ENCODE measurements around the gene CARD10. TPM values are rescaled to one million over a fixed set of nuclear protein-coding genes. Genes with fewer than 3 reads are reported as not detected.

The CARD10 gene
- total and polyA plus RNA-seq, 2 of the 13 experiments (the other 11 are each of a cell fraction or from before 2014, with no cell fraction given): 35.2 to 55.8 TPM

DNA sequence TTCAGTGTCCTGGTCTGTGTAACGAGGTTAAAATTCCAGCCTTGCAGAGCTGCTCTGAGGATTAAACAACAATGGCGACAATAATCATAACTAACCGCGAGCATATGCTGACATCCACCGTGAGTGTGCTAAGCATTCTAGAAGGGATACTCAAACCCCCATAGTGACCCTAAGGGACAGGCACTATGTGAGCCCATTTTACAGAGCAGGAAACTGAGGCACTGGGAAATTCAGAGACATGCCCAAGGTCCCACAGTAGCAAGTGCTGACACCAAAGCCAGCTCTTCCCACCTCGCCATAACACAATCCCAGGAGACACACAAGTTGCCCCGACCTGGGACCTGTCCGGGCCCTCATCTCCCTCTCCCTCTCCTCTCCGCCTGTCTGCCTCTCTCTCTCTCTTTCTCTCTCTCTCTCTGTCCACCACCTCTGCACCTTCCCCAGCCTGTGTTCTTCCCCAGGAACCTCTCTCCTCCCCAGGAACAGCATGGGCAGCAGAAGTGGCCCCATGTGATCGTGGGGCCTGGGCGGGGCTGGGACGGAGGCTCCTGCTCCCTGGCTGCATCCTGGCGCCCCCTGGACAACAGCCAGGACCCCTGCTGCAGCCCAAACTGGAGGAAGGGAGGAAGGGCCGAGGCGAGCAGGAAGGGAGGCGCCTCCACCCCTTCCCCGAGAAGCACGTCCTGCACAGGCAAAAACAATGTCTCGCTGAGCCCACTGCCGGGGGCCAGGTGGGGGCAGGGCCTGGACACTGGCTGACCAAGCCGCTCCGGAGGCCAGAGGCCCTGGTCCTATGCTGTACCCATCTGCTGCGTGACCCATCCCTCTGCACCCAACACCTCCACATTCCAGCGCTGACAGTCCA is 18.2 kb downstream of the CARD10 start:
- no peaks in the 10 kb centered on the region for H3K27me3 ChIP-seq (ENCODE audit: control insufficient read depth in 1 of 2, insufficient read depth in 2 of 2, low read length in 2 of 2)
- H3K79me2 ChIP-seq (ENCODE audit: insufficient read depth, low read length): peaks cover 9% of the 10 kb centered on the region
- peak overlapping the region; percentile 79 for H3K4me2 ChIP-seq (ENCODE audit: low read depth, low read length)
- CTCF ChIA-PET (ENCODE audit: low intra/inter-chr PET ratio, low total read pairs): no interaction called here
- POLR2A ChIA-PET: interaction anchor here (0.7 to 2.2 kb wide), 16 partner anchors 10 to 469 kb away, joined by 3 to 51 read pairs (median 6); partner anchors contain the start of genes CARD10, GGA1 and PDXP
- H3K9ac ChIP-seq (ENCODE audit: insufficient read depth, low read depth, low read length): peak overlapping the region; percentile 64
- peak overlapping the region; percentile 83 for H3K27ac ChIP-seq (ENCODE audit: extremely low read length, insufficient read depth, low read length)
- H3K9me3 ChIP-seq (ENCODE audit: low read length): no peaks in the 10 kb centered on the region
- no peaks in the 10 kb centered on the region for H4K20me1 ChIP-seq (ENCODE audit: insufficient read depth, low read length)
- BruUV-seq (replicated peaks): TSS peak; percentile 48
- in situ Hi-C loops (cut with HindIII; ENCODE audit: extremely low pct_ligation_motif_present, low pct_unique_long_range_greater_than_20kb): no loop called here
- peaks cover 36 to 65% of the 10 kb centered on the region in 2 experiments for H3K36me3 ChIP-seq (replicated peaks in 1 of 2; ENCODE audit: control insufficient read depth in 1 of 2, insufficient read depth in 2 of 2, low read length in 2 of 2)
- peak; percentile 29 for ATAC-seq
- DNase-seq (ENCODE audit: low spot score): no peak
- H3K4me1 ChIP-seq (ENCODE audit: insufficient read depth, low read length): peaks cover 71% of the 10 kb centered on the region
- intact Hi-C loops (cut with micrococcal nuclease; ENCODE audit: unreplicated experiment): loop anchor here (1.0 kb wide), 1 partner anchor 11 kb away; no protein-coding TSS in a partner anchor
- FAIRE-seq: no peak
- WGBS (ENCODE audit: low lambda C conversion rate): 67% methylated on average over 18 of the region's 24 CpGs
- no peak overlapping the region for H2AFZ ChIP-seq (ENCODE audit: low read length)
- peak overlapping the region in 1 of 3 experiments; percentile 53; a peak in 1 of 6 replicates for H3K4me3 ChIP-seq (replicated peaks in 1 of 3; ENCODE audit: insufficient read depth in 1 of 3, low read depth in 2 of 3, low read length in 3 of 3)
- TF ChIP-seq SP1 (IDR thresholded peaks at IDR 0.05): no peak
- no peak for TF ChIP-seq SP1 (CRISPR knock-in tag; IDR thresholded peaks at IDR 0.05)
- TF ChIP-seq TOPORS (CRISPR knock-in tag; IDR thresholded peaks at IDR 0.05): peak; percentile 8; the same call in 1 of the 2 replicates
- TF ChIP-seq ZNF629 (CRISPR knock-in tag; conservative IDR thresholded peaks at IDR 0.05): peak; percentile 98
- TF ChIP-seq, protein P1, sequence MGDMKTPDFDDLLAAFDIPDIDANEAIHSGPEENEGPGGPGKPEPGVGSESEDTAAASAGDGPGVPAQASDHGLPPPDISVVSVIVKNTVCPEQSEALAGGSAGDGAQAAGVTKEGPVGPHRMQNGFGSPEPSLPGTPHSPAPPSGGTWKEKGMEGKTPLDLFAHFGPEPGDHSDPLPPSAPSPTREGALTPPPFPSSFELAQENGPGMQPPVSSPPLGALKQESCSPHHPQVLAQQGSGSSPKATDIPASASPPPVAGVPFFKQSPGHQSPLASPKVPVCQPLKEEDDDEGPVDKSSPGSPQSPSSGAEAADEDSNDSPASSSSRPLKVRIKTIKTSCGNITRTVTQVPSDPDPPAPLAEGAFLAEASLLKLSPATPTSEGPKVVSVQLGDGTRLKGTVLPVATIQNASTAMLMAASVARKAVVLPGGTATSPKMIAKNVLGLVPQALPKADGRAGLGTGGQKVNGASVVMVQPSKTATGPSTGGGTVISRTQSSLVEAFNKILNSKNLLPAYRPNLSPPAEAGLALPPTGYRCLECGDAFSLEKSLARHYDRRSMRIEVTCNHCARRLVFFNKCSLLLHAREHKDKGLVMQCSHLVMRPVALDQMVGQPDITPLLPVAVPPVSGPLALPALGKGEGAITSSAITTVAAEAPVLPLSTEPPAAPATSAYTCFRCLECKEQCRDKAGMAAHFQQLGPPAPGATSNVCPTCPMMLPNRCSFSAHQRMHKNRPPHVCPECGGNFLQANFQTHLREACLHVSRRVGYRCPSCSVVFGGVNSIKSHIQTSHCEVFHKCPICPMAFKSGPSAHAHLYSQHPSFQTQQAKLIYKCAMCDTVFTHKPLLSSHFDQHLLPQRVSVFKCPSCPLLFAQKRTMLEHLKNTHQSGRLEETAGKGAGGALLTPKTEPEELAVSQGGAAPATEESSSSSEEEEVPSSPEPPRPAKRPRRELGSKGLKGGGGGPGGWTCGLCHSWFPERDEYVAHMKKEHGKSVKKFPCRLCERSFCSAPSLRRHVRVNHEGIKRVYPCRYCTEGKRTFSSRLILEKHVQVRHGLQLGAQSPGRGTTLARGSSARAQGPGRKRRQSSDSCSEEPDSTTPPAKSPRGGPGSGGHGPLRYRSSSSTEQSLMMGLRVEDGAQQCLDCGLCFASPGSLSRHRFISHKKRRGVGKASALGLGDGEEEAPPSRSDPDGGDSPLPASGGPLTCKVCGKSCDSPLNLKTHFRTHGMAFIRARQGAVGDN (CRISPR knock-in tag; IDR thresholded peaks at IDR 0.05): peak; percentile 84
- TF ChIP-seq USF2 (IDR thresholded peaks at IDR 0.05; ENCODE audit: low read depth, low read length): no peak
- TF ChIP-seq USF2 (CRISPR knock-in tag; IDR thresholded peaks at IDR 0.05; ENCODE audit: borderline replicate concordance): no peak
- no peak for TF ChIP-seq MTF1 (CRISPR knock-in tag; IDR thresholded peaks at IDR 0.05)
- TF ChIP-seq, protein P2, sequence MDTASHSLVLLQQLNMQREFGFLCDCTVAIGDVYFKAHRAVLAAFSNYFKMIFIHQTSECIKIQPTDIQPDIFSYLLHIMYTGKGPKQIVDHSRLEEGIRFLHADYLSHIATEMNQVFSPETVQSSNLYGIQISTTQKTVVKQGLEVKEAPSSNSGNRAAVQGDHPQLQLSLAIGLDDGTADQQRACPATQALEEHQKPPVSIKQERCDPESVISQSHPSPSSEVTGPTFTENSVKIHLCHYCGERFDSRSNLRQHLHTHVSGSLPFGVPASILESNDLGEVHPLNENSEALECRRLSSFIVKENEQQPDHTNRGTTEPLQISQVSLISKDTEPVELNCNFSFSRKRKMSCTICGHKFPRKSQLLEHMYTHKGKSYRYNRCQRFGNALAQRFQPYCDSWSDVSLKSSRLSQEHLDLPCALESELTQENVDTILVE (CRISPR knock-in tag; IDR thresholded peaks at IDR 0.05): no peak; the same call in 1 of the 2 replicates
- peak; percentile 35; the same call in 1 of the 2 replicates for TF ChIP-seq ETV5 (CRISPR knock-in tag; IDR thresholded peaks at IDR 0.05; ENCODE audit: borderline replicate concordance)
- TF ChIP-seq ETS1 (CRISPR knock-in tag; IDR thresholded peaks at IDR 0.05): no peak
- no peak for TF ChIP-seq RFXAP (CRISPR knock-in tag; IDR thresholded peaks at IDR 0.05; ENCODE audit: borderline replicate concordance)
- peak; percentile 66 for TF ChIP-seq RBFOX2 (IDR thresholded peaks at IDR 0.05; ENCODE audit: low read depth, low read length)
- TF ChIP-seq ZNF296 (CRISPR knock-in tag; conservative IDR thresholded peaks at IDR 0.05): 0 out of 2 replicates have a peak, but pooled peaks have one; percentile 50

Measured in HepG2 (cell line).